Retinal pigment epithelial cell (primary cell): Measurements from ENCODE around the gene SPRN.
"Not testable (repeated sequence)": the region's sequence is repeated elsewhere in the genome, so short reads cannot be mapped to it uniquely, and the experiment has no call there.

ENCODE experiments used
- DNase-seq: peaks from one replicate; pipeline ENCODE4 v3.0.0-alpha.2; 2010; ENCODE audit warnings: low read depth
- H3K4me3 ChIP-seq: 2 replicates; pipeline ENCODE4 v1.5.1; 2011; ENCODE audit warnings: mild to moderate bottlenecking, low read length, control low read depth, moderate library complexity
- CTCF ChIP-seq: conservative IDR thresholded peaks from 2 replicates; pipeline ENCODE4 v1.5.1; 2011; ENCODE audit warnings: low read depth, low read length, control low read depth, inconsistent platforms

Gene SPRN, protein sequence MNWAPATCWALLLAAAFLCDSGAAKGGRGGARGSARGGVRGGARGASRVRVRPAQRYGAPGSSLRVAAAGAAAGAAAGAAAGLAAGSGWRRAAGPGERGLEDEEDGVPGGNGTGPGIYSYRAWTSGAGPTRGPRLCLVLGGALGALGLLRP

GRCh38 chr10:133424601-133425000 is at the start of gene SPRN:
Gene SPRN, minus strand, starts transcription at chr10:133424625. Its CDS starts 944 bp downstream, at chr10:133423681.
- not testable (repeated sequence) for H3K4me3 ChIP-seq, DNase-seq

GRCh38 chr10:133474027-133474426 is 49.6 kb upstream of the SPRN start:
- TF ChIP-seq CTCF = no peak
- no peak for DNase-seq
- H3K4me3 ChIP-seq = no peak overlapping the region

DNA sequence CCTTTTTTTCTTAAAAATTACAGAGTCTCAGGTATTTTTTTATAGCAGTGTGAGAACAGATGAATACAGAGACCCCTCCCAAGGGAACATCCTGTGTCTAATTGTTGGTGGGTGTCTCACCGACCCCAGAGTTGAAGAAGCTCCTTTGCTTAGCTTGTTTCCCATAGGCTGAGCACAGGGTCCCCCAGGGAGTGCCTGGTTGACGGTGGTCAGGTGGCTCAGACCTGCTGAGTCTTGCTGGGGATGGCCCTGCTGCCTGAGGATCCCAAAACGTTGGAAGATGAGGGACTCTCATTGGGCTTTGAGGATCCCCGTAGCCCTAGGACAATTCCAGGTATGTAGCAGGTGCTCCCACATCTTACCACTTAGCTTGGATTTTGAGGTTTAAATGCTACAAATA is 48.8 kb upstream of the SPRN start:
- H3K4me3 ChIP-seq = no peak overlapping the region
- TF ChIP-seq CTCF = no peak
- no peak for DNase-seq

DNA sequence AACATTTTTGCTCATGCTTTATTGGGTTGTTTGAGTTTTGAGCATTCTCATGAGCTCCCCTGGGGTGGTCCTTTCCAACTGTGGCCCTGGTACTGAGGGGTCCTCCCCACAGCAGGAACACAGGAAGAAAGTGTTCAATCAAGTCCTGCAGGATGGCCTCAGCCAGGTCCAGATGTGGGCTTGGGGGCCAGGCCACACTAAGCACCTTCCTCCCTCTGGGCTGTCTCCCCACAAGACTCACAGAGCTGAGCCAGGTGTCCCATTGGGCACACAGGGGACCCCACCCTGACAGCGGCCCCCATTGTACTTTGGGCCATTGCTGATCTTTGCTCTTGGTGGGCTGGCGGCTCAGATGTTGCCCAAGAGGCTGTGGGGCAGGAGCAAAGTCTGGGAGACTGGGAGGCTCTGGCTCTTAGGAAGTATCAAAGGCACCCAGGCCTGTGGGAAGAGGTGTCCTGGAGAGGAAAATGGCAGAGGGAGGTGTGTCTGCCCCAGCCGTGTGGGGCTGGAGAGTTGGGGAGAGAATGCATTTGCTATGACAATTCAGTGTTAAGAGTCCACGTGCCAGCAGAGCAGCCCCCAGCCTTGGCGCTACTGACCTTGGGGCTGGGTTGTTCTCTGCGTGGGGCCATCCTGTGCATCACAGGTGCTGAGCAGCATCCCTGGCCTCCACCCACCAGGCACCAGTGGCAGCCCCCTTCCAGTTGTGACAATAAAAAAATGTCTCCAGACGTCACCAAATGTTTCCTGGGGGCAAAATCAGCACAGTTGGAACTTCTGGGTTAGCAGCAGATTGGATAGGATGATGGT is 47.1 kb upstream of the SPRN start:
- no peak overlapping the region for H3K4me3 ChIP-seq
- TF ChIP-seq CTCF = no peak
- no peak for DNase-seq

- DNase-seq, H3K4me3 ChIP-seq: not testable (repeated sequence)
Measured at GRCh38 chr10:133469205-133469604, 44.8 kb upstream of the SPRN start.

- no peak overlapping the region for H3K4me3 ChIP-seq
- DNase-seq = no peak
- no peak for TF ChIP-seq CTCF
Measured at GRCh38 chr10:133467286-133467911, 43.0 kb upstream of the SPRN start.

- TF ChIP-seq CTCF = no peak
- DNase-seq = no peak
- H3K4me3 ChIP-seq = no peak overlapping the region
Measured at GRCh38 chr10:133466683-133467275, 42.4 kb upstream of the SPRN start.
